H1 (cell line): Measurements from ENCODE around the gene HES1. TPM values are rescaled to one million over a fixed set of nuclear protein-coding genes. Genes with fewer than 3 reads are reported as not detected.

Source experiments
- ASH2L ChIP-seq: fragments of 200-600, 300-600 bp; sonication (generic); IDR thresholded peaks from one replicate; pipeline ENCODE4 v1.7.1; 2017; ENCODE audit warnings: low read length
- RXRA ChIP-seq: IDR thresholded peaks from 2 replicates; pipeline ENCODE4 v1.6.1; 2011; ENCODE audit warnings: low read depth, mild to moderate bottlenecking, low read length, moderate library complexity; ENCODE audit not compliant: insufficient read depth
- polyA plus RNA-seq, 7 experiments: library from polyadenylated mRNA; depleted of rRNA in 3 of 7; stranded (reverse) in 5 of 7; unstranded in 2 of 7; fragments of >200 nt in 5 of 7; fragments of 200-250 nt in 2 of 7; gene quantifications; 1 replicate in 5 of 7; 2 replicates in 1 of 7; 4 replicates in 1 of 7; pipeline versions ENCODE4 v1.2.1 to v1.2.3, GENCODE V29; 2011 to 2013; ENCODE audit warnings: missing spikeins in 2 of 7, mixed read lengths in 2 of 7
- total RNA-seq: library from RNA; stranded (reverse); fragmentation: NEBNext Ultra II Directional; extraction: Animal tissue kit (Norgen Biotek cat#: 25700); gene quantifications from 2 replicates; pipeline ENCODE4 v1.2.1, GENCODE V29; 2021

HES1 gene
- total and polyA plus RNA-seq, 2 of the 8 experiments (the other 6 are each of a cell fraction or from before 2014, with no cell fraction given) = 7.9 to 12.9 TPM

DNA sequence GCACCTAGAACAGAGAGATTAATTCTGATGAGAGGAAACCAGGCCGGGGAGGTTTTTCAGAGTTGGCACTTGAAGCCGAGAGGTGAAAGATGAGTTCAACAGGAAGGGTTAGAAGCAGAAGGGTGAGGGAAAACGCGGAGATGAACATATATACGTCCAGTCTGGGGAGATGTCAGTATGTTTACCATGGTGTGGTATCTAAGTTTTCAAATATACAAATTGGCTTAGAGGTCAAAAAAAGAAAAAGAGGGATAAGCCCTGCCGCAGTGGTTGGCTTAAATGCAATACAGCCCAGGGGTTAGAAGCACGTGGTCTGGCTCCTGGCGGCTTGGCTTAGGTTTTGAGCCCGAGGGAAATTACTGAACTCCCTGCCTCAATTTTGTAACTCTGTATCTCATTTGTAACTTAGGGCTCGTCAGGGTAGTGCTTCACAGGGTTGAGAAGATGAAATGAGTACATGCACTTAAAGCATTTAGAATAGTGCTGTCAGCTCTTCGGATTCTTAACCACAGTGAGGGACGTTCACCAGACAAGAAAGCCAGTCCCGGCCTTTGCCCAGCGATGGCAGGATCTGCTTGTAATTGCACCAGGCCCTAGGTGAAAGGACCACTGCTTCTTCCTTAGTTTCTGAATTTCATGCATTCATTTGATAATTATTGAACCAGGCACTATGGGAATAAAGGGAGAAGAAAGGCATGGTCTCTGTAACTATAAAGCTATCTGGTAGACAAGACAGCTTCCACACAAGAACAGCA is 6.4 kb downstream of the HES1 start (continued):
- no peak for TF ChIP-seq ASH2L
- TF ChIP-seq RXRA = no peak
